HG03060 (cell line): ENCODE measurements around the gene HLA-DRB1.
"Not testable (repeated sequence)": the region's sequence is repeated elsewhere in the genome, so short reads cannot be mapped to it uniquely, and the experiment has no call there.

Experiments used
- ATAC-seq: cut with Tn5 transposase; IDR thresholded peaks from one replicate; pipeline ENCODE4 v1.9.1; 2021; ENCODE audit warnings: low read depth, moderate number of reproducible peaks; ENCODE audit not compliant: unreplicated experiment

The HLA-DRB1 gene

GRCh38 chr6:32565511-32565910 is 24.1 kb downstream of the HLA-DRB1 start:
- ATAC-seq, result no peak

DNA sequence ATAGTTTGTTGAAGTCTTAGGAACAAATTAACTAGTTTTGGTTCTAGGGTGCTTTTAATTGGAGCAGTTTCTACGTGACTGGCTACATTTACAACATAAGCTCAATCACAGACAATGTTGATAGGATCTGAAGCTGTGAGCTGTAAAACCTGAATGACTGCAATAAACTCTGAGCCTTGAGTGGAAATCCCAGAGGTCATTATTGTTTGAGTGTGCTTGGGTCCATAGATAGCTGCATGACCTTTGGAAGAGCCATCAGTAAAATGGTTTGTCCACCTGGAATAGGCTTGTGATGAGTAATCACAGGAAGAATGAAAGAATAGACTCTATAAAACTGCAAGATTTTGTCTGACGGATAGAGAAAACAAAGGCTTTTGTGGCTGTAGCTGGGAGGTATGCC is 26.7 kb downstream of the HLA-DRB1 start:
- no peak for ATAC-seq

DNA sequence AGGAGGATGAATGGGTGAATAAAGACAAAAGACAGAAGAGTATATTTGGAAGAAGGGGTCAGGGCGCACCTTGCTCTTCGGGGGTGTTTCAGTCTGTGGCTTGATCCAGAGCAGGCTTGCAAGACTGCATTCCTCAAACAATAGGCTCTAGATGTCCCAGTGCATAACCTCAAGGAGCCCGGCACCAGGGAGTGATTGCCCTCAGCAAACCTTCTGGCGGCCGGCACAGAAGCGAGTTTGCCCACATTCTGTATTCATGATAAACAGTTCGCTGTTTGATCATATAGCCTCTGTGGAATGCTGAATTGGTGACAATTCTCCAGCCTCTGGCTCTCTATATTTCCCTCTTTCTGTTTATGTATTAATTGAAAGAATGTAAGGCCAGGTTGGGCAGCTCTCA is 29.9 kb downstream of the HLA-DRB1 start:
- ATAC-seq, result no peak

DNA sequence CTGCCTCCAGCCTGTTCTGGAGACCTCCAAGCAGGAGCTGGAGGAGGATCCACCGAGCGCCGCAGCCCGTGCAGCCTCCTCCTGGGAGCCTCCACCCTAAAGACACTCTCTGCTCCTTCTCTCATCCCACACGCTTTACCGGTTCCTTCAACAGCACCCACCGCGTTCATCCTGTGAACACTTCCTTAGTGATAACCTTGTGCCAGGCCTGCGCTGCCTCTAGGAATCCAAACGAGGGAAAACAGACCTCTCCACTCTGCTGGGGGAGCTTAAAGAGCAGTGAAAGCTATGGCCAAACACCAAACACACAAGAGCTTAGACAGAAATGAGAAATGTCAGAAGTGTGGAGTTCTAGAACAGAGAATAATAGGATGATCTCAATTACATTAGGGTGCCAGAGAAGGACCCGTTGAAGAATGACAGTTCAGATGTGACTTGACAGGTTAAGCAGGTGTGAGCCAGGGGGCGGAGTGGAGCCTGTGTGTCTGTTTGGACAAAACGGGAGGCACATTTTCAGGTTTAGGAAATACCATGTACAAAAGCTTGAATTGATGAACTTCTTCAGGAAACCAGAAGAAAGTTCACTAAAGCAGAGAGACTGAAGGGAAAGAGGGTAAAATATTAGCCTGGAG is 31.1 kb downstream of the HLA-DRB1 start:
- ATAC-seq, result no peak

DNA sequence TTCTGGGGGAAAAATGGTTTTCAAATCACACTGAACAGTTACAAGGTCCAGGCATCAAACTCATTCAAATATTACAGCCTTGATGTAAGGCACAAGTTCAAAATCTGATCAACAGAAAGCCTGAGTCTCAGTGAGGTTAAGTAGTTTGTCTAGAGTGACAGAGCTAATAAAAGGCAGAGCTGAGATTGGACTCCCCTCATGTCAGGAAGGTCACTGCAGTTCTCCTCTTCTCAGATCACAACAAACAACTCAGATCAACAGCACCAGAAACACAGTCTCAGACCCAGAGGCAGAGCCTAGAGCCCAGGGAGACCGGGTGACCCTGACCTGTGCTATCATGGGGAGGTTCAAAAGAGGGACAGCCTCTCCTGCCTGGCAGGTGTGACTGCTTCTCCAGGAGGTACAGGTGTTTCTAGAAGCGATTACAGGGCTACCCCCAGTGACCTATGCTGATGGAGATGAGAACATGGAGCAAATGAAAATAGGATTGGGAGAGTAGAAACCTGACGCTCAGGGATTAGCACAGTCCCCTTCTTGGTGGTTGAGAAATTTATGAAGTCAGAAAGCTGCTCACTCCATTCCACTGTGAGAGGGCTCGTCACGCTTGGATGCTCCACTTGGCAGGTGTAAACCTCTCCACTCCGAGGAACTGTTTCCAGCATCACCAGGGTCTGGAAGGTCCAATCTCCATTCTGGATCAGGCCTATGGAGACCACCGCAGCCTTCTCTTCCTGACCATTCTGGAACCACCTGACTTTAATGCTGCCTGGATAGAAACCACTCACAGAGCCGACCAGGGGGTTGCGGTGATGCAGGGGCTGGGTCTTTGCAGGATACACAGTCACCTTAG is 35.3 kb downstream of the HLA-DRB1 start:
- no peak for ATAC-seq

GRCh38 chr6:32553037-32553742 is 36.5 kb downstream of the HLA-DRB1 start:
- ATAC-seq, result no peak

DNA sequence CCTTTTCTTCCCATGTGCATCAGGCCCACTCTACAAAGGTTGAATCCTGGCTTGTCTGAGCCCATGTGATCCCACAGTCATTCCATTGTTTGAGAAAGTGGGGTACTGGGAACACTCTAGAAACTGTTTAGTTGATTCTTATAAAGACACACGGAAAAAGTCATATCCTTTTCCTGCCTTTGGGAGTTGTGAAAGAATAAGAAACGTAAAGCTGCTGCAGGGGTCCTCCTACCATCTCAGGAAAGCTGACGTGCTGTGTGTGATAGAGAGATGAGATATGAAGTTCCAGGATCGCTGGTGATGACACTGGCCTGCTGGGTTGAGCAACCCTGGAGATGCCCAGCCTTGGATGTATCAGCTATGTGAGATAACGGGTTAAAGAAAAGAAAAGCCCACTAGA is 38.2 kb downstream of the HLA-DRB1 start:
- no peak for ATAC-seq

- ATAC-seq, result no peak
These were observed 49.8 kb downstream of the HLA-DRB1 start for GRCh38 chr6:32539839-32540238.

DNA sequence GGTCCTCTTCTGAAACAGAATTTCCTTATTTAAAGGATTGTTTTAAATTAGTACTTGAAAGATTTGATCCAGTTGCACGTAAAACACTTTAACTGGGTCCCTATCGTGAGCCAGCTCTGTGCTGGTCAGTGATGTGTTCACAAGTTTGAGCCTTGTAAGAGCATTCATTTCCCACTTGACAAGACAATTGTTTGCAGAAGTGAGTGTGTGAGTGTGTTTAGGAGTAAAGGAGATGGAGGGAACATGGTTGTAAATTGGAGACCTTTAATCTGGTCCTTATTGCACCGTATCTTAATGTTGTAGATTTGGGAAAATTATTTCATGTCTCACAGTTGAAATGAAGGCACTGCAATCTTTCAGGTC is 59.2 kb downstream of the HLA-DRB1 start:
- ATAC-seq, result not testable (repeated sequence)

DNA sequence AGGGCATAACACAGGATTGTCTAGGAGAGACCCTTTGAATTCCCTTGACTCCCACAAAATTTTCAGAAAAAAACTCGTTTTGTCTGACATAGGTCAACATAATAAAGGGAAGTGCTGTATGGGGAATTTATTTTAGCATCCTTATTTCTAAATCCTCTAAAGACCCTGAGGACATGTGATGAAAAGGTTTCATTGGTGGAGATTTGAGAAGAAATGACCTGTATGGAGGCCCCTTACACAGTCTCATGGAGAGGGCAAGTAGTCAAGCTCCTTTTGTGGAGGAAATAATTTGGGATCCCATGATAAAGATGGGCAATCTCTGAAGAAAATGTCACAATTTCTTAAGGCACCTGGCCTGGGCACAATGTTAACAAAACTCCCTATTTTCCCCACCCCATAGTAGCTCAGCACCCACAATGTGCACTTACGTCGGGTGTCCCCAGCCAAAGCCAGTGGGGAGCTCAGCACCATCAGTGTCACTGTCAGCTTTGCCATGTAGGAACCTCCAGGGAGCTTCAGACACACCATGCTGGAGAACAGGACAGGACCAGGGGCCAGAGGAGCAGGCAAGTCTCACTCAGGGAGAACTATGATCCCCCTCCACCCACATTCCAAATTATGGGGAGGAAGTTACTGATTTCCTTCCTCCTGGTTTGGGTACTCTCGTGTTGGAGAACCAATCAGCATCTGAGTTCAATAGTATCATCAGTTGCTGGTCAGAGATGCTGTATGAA is 59.8 kb downstream of the HLA-DRB1 start, which contains the start of gene HLA-DRB5:
Gene HLA-DRB5 (minus strand): TSS at position 591 of the 734 bp plus-strand sequence. CDS start 63 bp downstream, at position 528.
- no peak for ATAC-seq
